ENCODE measurements around the gene ATG4D.

Gene ATG4D

GRCh38 chr19:10543420-10544241 is at the start of gene ATG4D:
Gene ATG4D, plus strand, starts transcription at chr19:10543904. Its CDS starts 187 bp downstream, at chr19:10544091.
- Histone ChIP-seq H3K4me2 (ENCODE audit: low read length) (peak within 1 kb of the TSS; percentile 96), H3K9me2 (replicated peaks; ENCODE audit: control insufficient read depth, low read length) (no peaks in the 10 kb centered on the region), H3F3A (ENCODE audit: control insufficient read depth, insufficient read depth) (peaks cover 11% of the 10 kb centered on the region), H3K79me2 (ENCODE audit: control insufficient read depth, low read length) (peaks cover 24% of the 10 kb centered on the region), H3K4me3 (ENCODE audit: low read length) (peak within 1 kb of the TSS; percentile 96), H4K20me1 (ENCODE audit: control insufficient read depth, insufficient read depth, low read depth, low read length) (peaks cover 4% of the 10 kb centered on the region; the same call in 1 of the 2 replicates), H3K27ac (ENCODE audit: low read depth, low read length) (peak within 1 kb of the TSS; percentile 41), H3K36me3 (ENCODE audit: control insufficient read depth, low read length) (peaks cover 27% of the 10 kb centered on the region), H3K4me1 (ENCODE audit: control insufficient read depth, low read length) (peaks cover 18% of the 10 kb centered on the region), H3K9me3 (ENCODE audit: control insufficient read depth, insufficient read depth, low read length) (no peaks in the 10 kb centered on the region), H3K27me3 (ENCODE audit: control insufficient read depth, low read length) (peaks cover 13% of the 10 kb centered on the region)
- TF ChIP-seq CTCF (IDR thresholded peaks at IDR 0.05; ENCODE audit: low read depth, low read length, poor library complexity, severe bottlenecking) (no peak), EZH2phosphoT487 (IDR thresholded peaks at IDR 0.05; ENCODE audit: borderline replicate concordance, low read length) (no peak)

- H3K4me3 ChIP-seq (ENCODE audit: low read length): no peak overlapping the region
- no peaks in the 10 kb centered on the region for H3K9me2 ChIP-seq (replicated peaks; ENCODE audit: control insufficient read depth, low read length)
- no peak overlapping the region for H3K27ac ChIP-seq (ENCODE audit: low read depth, low read length)
- H3F3A ChIP-seq (ENCODE audit: control insufficient read depth, insufficient read depth): no peaks in the 10 kb centered on the region
- no peaks in the 10 kb centered on the region for H3K27me3 ChIP-seq (ENCODE audit: control insufficient read depth, low read length)
- H3K4me2 ChIP-seq (ENCODE audit: low read length): no peak overlapping the region
- no peaks in the 10 kb centered on the region for H3K9me3 ChIP-seq (ENCODE audit: control insufficient read depth, insufficient read depth, low read length)
- H3K79me2 ChIP-seq (ENCODE audit: control insufficient read depth, low read length): peaks cover 85% of the 10 kb centered on the region
- TF ChIP-seq EZH2phosphoT487 (IDR thresholded peaks at IDR 0.05; ENCODE audit: borderline replicate concordance, low read length): no peak
- no peak for TF ChIP-seq CTCF (IDR thresholded peaks at IDR 0.05; ENCODE audit: low read depth, low read length, poor library complexity, severe bottlenecking)
- peaks cover 14% of the 10 kb centered on the region for H3K4me1 ChIP-seq (ENCODE audit: control insufficient read depth, low read length)
- peaks cover 69% of the 10 kb centered on the region for H3K36me3 ChIP-seq (ENCODE audit: control insufficient read depth, low read length)
- peaks cover 6% of the 10 kb centered on the region; the same call in 1 of the 2 replicates for H4K20me1 ChIP-seq (ENCODE audit: control insufficient read depth, insufficient read depth, low read depth, low read length)
Observed at GRCh38 chr19:10497371-10497770, 46.3 kb upstream of the ATG4D start.

DNA sequence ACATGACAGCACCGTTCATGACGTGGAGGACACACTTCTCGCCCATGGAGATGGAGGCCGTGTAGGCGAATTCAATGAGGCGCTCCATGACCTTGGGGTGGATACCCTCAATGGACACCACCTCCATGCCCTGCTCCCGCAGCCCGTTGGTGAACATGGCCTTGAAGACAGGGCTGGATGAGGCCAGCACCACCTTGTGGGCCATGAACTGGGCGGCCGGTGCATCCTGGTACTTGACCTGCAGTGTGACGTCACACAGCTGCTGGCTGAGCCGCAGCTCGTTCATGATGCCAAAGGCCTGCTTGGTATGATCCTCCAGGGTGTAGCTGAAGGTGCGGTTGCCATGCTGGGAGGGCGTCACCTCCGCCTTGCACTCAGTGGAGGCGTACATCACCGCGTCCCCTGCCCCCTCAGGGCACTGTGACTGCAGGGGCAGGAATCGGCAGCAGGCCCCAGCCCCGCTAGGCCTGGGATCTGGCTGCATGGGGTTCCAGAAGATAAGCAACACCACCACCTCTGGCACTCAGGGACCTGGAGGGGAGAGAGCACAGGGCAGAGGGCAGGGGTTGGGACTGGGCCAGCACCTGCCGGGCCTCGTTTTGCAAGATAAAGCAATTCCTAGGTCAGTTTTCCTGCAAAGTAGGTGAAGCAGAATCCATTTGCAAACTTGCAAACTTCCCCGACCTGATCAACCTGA is 44.0 kb upstream of the ATG4D start:
- no peaks in the 10 kb centered on the region for H3K27me3 ChIP-seq (ENCODE audit: control insufficient read depth, low read length)
- TF ChIP-seq CTCF (IDR thresholded peaks at IDR 0.05; ENCODE audit: low read depth, low read length, poor library complexity, severe bottlenecking) (no peak), EZH2phosphoT487 (IDR thresholded peaks at IDR 0.05; ENCODE audit: borderline replicate concordance, low read length) (no peak)
- H3K9me3 ChIP-seq (ENCODE audit: control insufficient read depth, insufficient read depth, low read length): no peaks in the 10 kb centered on the region
- H3K27ac ChIP-seq (ENCODE audit: low read depth, low read length): no peak overlapping the region
- H3K9me2 ChIP-seq (replicated peaks; ENCODE audit: control insufficient read depth, low read length): no peaks in the 10 kb centered on the region
- peaks cover 76% of the 10 kb centered on the region for H3K79me2 ChIP-seq (ENCODE audit: control insufficient read depth, low read length)
- H3F3A ChIP-seq (ENCODE audit: control insufficient read depth, insufficient read depth): 0 out of 2 replicates have a peak, but pooled peaks cover 2% of the 10 kb centered on the region
- peaks cover 20% of the 10 kb centered on the region for H3K4me1 ChIP-seq (ENCODE audit: control insufficient read depth, low read length)
- no peak overlapping the region for H3K4me3 ChIP-seq (ENCODE audit: low read length)
- peaks cover 6% of the 10 kb centered on the region; the same call in 1 of the 2 replicates for H4K20me1 ChIP-seq (ENCODE audit: control insufficient read depth, insufficient read depth, low read depth, low read length)
- peaks cover 63% of the 10 kb centered on the region for H3K36me3 ChIP-seq (ENCODE audit: control insufficient read depth, low read length)
- H3K4me2 ChIP-seq (ENCODE audit: low read length): no peak overlapping the region

All from DOHH2 (cell line).